Measurements from ENCODE around the gene LTK.

Gene LTK

GRCh38 chr15:41530363-41530956, 16.8 kb upstream of the LTK start:
- DNase-seq (ENCODE audit: low read depth in 2 of 2) = no peak

- no peak for DNase-seq (ENCODE audit: low read depth in 2 of 2)
Measured at GRCh38 chr15:41523097-41523496, 9.5 kb upstream of the LTK start.

DNA sequence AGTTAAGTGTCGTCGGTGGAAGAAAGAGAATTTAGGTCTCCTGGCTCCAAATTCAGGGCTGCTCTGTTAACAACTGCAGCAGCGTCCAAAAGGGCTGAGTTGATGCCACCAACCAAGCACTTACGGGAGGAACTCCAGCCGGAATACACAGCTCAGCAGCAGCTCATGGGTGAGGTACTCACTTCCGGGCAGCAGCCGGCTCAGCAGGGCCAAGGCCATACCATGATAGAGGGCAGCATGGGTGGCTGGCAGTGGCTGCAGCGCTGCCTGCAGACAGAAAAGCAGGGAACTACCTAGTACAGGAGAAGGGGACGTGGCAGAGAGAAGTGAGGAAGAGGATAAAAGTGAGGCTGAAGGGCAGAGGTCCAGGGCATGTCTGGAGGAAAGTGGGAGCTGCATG, 8.0 kb upstream of the LTK start:
- no peak for DNase-seq (ENCODE audit: low read depth in 2 of 2)

DNA sequence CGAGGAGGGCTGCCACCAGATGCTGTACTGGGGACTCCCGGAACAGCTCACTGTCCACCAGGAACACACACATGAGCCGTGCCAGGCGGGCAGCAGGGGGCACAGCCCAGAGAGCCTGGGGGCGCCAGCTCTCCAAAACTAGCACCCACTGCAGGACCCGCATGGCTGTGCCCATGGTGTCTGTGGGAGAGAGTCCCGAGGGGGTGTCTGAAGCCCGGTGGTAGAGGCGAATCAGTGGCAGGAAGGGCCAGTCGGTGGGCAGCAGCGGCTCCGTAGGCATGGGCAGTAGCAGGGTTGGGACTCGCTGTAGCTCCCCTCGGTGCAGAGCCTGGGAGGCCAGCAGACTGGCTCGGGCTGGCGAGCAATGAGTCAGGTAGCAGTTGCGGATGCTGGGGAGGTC, 7.0 kb upstream of the LTK start:
- no peak for DNase-seq (ENCODE audit: low read depth in 2 of 2)

DNA sequence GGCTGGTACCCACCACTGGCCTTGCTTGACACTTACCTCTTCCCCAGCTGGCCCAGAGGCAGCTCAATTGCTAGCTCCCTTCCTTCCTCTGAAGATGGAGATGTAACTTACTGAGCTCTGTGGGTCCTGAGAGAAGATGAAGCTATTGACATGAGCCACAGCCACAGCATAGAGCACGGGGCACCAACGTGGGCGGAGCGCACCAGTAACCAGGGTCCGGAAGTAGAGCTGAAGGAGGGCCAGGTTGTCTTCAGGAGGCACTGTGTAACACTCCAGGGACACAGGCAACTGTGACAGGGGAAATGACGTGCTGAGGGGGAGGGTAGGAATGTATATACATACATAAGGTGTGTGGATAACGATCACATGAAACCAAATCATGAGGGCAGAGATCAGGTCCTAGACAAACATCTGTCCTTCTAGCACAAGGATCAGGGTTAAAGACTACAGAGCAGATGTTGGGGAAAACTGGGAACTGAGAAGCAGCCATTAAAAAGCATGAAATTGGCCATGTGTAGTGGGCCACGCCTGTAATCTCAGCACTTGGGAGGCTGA, 4.3 kb upstream of the LTK start:
- no peak for DNase-seq (ENCODE audit: low read depth in 2 of 2)

- no peak for DNase-seq (ENCODE audit: low read depth in 2 of 2)
Measured at GRCh38 chr15:41512940-41513505, 604 bp downstream of the LTK start.

DNA sequence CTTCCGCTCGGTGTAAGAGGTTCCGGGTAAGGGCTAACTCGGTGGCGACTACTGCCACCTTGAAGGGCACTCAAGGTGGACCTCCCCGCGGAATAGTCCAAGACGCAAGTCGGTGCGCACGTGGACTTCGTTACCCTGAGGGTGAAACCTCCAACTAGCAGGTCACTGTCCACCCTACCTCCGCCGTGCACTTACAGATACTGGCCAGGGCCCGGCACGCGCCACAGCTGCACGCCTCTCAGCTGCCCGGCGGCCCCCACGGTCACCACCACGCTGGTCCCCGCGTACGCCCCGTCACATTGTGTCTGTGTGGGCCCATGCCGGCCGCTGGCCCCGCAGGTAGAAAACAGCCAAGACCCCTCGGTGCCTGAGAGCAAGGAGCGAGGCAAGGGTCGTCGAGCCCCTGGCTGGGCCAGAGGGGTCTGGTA, 1.1 kb downstream of the LTK start:
- DNase-seq (ENCODE audit: low read depth in 2 of 2) = no peak

DNA sequence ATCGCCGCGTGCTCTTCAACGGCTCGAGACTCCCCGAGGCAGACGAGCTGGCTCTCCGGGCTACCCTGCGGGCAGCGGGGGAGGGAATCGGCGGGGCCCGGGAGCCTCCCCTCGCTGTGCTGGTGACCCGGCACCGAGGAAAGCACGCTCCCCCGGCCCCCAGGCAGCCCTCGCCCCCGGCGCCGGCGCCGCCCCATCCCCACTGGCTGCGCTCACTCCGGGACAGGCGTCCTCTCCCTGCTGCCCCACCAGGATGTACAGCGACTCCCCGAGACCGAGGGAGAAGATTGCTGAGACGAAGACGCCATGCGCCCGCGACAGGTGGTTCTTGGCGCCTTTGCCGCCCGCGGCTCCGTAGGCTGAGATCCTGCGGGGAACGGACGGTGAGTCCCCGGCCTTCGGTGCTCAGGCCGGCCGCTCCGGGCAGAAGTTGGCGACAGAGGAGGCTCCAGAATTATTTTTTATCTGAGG, 1.7 kb downstream of the LTK start:
- DNase-seq (ENCODE audit: low read depth in 2 of 2) = no peak

DNA sequence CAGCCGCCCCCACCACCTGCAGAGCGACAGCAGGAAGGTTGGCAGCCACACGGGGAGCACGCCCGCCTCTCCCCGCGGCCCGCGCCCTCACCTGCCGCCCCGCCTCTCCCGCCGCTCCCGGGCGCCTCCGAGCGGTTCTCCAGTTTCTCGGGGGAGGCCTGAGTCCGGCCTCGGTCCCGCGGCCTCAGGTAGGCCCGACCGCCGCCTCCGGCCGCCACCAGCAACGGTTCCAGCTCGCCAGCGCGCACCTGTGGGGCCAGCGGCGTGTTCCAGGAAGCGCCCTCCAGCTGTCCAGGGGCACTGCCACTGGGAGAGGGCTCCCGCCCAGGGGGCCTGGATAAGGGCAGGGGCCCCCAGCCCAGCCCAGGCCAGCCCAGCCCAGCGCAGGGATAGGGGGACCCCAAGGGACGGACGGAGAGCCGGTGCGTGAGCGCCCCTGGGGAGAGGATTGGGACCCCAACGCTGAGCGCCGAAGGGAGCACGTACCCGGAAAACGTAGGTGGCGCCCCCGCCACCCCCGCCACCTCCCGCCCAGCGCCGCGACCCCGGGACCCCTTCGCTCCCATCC, 2.2 kb downstream of the LTK start:
- DNase-seq (ENCODE audit: low read depth in 2 of 2) = no peak

DNA sequence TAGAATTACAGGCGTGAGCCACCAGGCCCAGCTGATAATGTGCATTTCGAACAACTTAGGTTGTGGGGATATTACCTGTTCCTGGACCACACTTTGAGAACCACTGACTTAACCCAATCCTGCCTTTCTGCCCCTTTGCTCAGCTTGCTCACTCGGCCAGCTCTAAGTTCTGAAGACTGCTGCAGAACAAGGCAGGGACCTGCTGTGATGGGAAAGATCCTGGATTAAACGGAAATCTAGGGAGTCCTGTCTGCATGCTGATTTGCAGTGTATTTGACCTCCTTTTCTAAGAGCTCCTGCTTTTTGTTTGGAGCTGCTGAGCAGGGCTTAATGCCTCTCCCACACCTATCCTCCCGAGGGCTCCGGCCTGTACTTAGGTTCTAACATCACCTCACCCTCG, 2.9 kb downstream of the LTK start:
- DNase-seq (ENCODE audit: low read depth in 2 of 2) = no peak

- no peak for DNase-seq (ENCODE audit: low read depth in 2 of 2)
Measured at GRCh38 chr15:41507820-41508290, 5.8 kb downstream of the LTK start.

DNA sequence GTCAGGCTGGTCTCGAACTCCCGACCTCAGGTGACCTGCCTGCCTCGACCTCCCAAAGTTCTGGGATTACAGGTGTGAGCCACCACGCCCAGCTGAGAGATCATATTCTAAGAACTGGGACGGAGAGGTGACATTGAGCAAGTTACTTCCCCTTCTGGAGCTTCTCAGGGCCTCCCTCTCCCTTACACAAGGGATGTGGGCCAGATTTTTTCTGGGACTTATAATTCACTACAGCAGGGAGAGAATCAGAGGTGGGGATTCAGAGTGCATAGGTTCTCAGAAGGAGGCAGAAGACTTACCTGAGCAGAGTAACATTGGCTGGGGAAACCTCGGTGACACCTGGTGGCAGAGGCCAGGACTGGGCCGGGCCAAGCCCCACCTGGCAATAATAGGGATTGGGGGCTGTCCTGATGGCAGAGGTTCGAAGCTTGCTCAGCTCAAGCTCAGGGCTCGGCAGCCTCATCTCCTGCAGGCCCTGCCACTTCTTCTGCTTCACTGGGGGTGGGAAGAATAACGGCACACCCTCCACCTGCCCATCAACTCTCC, 6.8 kb downstream of the LTK start:
- DNase-seq (ENCODE audit: low read depth in 2 of 2) = no peak

GRCh38 chr15:41505776-41506175, 7.9 kb downstream of the LTK start:
- DNase-seq (ENCODE audit: low read depth in 2 of 2) = no peak

GRCh38 chr15:41504751-41505492, 8.7 kb downstream of the LTK start:
- DNase-seq (ENCODE audit: low read depth in 2 of 2) = no peak

- no peak for DNase-seq (ENCODE audit: low read depth in 2 of 2)
Measured at GRCh38 chr15:41503669-41504010, 10.0 kb downstream of the LTK start.

GRCh38 chr15:41502795-41503668, 10.6 kb downstream of the LTK start:
- no peak for DNase-seq (ENCODE audit: low read depth in 2 of 2)

- DNase-seq (ENCODE audit: low read depth in 2 of 2) = no peak
Measured at GRCh38 chr15:41501931-41502794, 11.5 kb downstream of the LTK start.

DNA sequence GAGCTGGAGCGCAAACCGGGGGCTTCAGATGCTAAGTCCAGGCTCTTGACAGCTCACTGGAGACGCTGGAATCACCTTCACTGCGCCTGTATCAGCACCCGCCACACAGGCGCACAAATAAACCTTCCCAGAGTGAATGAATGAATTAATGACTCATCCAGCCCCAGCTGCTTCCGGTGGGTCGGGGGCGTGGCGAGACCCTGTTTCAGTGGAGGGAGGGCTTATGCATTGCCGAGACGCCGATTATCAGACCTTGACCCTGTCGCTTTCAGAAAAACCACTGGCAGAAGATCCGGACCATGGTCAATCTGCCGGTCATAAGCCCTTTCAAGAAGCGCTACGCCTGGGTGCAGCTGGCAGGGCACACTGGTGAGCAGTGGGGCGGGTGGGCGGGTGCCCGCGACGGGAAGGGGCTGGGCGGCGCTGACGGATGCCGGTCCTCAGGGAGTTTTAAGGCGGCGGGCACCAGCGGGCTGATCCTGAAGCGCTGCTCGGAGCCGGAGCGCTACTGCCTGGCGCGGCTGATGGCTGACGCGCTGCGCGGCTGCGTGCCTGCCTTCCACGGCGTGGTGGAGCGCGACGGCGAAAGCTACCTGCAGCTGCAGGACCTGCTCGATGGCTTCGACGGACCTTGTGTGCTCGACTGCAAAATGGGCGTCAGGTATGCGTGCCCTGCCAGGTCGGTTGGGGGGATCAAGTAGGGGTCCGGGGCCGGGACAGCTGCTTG, 12.3 kb downstream of the LTK start:
- peak in 1 of 2 donors; percentile 34 for DNase-seq (ENCODE audit: low read depth in 2 of 2)

- DNase-seq (ENCODE audit: low read depth in 2 of 2) = no peak
Measured at GRCh38 chr15:41499109-41499851, 14.3 kb downstream of the LTK start.

All from stimulated activated CD4-positive, alpha-beta T cell treated with anti-CD3 and anti-CD28 coated beads, Interleukin-1b, Interleukin-23, amount 100 ng/mL, for 4 hours (primary cell).